HPDE6-E6E7 (cell line): ENCODE results near the gene SMG9.

Source experiments
- DNase-seq: peaks from one replicate; pipeline ENCODE4 v3.0.0; 2011; ENCODE audit warnings: missing footprints; ENCODE audit errors: extremely low spot score

The SMG9 gene, protein sequence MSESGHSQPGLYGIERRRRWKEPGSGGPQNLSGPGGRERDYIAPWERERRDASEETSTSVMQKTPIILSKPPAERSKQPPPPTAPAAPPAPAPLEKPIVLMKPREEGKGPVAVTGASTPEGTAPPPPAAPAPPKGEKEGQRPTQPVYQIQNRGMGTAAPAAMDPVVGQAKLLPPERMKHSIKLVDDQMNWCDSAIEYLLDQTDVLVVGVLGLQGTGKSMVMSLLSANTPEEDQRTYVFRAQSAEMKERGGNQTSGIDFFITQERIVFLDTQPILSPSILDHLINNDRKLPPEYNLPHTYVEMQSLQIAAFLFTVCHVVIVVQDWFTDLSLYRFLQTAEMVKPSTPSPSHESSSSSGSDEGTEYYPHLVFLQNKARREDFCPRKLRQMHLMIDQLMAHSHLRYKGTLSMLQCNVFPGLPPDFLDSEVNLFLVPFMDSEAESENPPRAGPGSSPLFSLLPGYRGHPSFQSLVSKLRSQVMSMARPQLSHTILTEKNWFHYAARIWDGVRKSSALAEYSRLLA

GRCh38 chr19:43754503-43755255, at the start of gene SMG9:
TSS of gene SMG9 (minus strand) at chr19:43754962. CDS start at chr19:43750741, 4,221 bp downstream.
- peak; percentile 96 for DNase-seq

DNA sequence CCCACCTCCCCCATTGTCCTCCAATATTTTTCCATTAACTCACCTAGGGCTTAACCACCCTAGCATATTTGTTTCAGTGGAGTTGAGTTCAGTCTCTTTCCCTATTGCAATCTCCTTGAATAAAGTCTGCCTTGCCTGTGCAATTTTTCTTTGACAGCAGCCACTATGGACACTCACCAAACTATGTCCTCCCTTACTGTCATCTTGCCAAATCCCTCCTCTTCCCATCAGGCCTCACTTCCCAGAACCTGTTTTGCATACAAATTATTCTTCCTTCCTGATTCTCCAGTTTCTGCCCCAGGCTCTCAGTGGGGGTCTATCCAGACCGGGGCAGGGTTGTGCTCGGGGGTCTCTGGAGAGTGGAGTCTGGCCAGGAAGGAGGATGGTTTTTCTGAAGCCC, 49.7 kb upstream of the SMG9 start:
- no peak for DNase-seq

DNA sequence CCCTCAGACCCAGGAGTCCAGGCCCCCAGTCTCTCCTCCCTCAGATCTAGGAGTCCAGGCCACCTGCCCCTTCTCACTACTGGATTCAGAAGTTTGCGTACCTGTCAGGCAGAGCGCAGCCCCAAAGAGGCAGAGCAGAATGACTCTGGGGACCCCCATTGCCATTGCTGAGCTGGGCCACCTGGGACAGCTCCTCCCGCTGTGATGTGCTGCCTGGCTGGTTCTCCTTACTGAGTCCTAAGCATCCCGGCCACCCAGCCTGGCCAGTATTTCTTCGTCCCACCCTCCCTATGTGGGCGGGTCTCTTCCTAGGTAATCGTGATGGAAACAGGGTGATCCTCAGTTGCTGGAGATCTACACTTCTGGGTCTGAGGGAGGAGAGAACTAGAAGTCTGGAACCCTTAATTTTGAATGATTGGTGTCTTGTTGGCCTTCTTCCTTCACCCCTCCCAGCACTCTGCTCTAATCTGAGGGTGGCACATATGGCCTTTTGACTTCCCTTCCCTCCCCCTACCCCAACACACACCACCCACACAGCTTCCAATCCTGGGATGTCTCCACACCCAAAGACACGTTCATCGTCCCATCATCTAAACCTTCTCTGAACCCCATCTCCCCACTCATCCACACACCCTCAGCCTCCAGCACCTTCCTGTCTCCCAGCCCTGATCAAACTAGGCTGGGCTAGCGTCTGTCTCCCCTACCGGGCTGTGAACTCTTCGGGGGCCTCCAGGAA, 47.6 kb upstream of the SMG9 start, which contains the start of gene LYPD5:
Gene LYPD5 (minus strand): TSS at position 232 of the 736 bp plus-strand sequence. CDS start 67 bp downstream, at position 165.
- DNase-seq: no peak

DNA sequence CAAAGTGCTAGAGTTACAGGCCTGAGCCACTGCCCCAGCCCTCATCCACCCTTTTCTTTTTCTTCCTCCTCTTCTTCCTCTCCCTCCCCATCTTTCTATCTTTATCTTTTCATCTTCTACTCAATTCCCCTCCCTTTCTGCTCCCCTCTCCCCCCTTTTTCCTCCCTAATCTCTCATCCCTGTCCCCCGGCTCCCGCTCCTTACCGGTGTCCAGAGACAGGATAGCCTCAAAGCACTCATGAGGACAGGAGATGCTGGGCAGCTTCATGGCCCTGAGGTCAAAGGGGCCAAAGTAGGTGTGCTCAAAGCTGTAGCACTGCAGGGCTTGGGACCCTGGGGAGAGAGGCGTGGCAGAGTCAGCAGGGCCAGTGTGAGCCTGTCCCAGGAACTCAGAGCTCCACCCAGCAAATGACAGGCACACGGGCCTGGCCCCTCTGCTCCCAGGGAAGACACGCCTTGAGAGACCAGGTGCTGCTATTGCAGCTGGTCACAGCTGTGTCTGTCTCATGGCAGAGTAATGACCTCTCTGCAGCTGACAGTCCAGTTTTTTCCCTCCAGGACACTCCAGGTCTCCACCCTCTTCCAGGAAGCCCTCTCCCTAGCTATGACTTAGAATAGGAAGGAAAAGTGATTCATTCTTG, 44.9 kb upstream of the SMG9 start:
- no peak for DNase-seq

- peak; percentile 86 for DNase-seq
These were observed 44.0 kb upstream of the SMG9 start for GRCh38 chr19:43798546-43799409.

GRCh38 chr19:43798026-43798545, 43.3 kb upstream of the SMG9 start:
- DNase-seq: no peak

GRCh38 chr19:43797556-43797955, 42.8 kb upstream of the SMG9 start:
- no peak for DNase-seq

GRCh38 chr19:43797118-43797517, 42.4 kb upstream of the SMG9 start:
- no peak for DNase-seq

DNA sequence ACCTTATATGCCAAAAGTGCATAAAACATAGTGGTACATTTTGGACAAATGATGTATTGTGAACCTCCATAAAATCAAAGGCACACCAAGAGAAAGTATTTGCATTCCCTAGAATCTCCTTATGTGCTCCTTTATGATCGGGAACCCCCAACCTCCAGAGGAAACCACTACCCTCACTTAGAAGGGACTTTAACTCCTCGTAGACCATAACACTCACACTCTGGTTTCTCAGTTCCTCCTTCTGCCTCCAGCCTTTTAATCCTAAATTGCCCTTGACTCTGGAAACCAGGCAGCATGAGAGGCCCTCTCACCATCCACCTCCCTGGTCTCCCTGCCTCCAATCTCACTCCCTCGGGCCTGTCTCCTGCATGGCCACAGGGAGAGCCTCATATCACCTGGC, 35.8 kb upstream of the SMG9 start:
- DNase-seq: no peak

GRCh38 chr19:43789029-43789428, 34.3 kb upstream of the SMG9 start:
- no peak for DNase-seq

DNA sequence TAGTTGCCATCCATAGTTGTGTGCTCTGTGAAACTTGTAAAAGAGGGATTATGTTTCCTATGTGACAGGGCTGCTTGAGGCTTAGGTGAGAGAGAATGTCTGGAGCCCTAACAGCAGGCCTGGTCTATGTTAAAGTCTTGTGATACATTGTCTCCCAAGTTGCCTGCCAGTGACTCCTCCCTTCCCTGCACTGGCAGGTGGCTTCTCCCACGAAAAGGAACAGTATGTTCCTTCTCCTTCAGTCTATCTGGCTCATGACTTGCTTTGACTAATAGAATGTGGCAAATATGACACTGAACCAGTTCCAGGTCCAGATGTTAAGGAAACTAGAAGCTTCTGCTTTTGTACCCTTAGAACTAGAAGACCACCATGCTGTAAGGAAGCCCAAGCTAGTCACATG, 31.9 kb upstream of the SMG9 start:
- DNase-seq: no peak

DNA sequence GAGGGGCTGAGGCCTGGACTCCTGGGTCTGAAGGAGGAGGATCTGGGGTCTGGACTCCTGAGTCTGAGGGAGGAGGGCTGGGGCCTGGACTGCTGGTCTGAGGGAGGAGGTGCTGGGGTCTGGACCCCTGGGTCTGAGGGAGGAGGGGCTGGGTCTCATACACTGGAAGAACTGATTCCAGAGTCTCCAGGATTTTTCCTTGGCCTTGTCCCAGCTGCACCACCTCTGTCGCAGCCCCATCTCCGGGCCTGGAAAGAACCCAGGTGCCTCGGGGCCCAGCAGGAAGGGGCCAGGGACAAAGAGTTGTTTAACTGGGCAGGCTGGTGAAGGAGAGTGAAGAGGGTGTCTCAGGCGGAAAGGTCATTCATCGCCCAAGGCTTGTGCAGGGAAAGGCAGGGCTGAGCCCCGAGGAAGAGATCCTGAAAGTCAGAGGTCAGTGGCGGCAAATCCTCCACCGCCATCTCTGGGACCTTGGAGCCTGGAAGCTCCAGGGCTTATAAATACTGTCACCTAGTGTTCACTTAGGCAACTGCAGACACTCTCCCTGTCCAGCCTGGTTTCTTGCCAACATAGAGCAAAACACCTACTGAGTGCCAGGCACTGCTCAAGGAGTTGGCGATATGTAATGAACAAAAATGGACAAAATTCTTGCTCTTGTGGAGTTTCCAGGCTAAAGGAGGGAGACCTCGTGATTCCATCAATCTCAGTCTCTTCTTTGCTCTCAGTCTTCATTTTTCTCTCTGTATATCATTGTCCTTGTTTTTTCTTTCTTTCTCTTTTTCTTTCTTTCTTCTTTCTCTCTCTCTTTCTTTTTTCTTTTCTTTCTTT, 30.4 kb upstream of the SMG9 start:
- DNase-seq: no peak

DNA sequence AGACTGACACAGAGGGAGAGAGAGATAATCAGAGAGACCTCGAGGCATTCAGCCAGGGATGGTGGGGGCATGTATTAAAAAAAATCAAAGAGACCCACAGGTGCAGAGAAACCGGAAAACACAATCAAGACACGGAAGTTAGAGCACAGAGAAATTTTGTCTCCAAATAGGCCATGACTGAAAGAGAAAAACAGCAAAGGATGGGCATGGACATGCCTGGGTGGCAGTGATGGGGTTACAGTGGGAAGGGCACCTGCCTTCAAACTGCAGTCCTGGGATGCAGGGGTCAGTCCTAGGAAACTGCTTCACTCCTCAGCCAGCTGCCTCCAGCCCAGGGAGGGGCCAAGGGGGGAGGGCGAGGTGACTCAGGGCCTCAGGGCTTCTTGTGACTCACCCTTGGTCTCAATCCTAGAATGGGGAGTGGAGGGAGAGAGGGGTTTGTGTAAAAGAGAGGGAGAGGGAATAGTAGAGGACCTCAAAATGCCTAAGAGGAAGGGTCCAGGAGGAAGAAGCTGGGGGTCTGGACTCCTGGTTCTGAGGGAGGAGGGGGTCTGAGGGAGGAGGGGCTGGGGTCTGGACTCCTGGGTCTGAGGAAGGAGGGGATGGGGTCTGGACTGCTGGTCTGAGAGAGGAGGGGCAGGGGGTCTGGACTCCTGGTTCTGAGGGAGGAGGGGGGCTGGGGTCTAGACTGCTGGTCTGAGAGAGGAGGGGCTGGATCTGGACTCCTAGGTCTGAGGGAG, 29.6 kb upstream of the SMG9 start:
- DNase-seq: peak; percentile 90

DNA sequence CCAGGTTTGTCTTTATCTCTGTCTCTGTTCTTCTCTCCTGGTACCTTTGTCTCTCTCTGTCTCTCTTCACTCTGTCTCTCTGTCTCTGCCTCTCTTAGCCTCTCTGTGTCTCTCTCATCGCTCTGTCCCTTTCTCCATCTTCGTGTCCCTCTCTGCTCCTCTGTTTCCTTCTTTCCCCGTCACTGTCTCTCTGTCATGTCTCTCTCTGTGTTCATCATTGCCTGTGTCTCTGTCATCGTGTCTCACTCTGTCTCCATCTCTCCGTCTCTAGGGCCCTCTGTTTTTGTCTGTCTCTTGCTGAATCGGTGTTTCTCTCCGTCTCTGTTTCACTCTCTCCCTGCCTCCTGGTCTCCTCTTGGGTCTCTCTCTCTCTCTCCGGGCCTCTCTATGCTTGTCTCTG, 28.9 kb upstream of the SMG9 start:
- DNase-seq: no peak

- DNase-seq: no peak
These were observed 28.0 kb upstream of the SMG9 start for GRCh38 chr19:43782689-43783231.

DNA sequence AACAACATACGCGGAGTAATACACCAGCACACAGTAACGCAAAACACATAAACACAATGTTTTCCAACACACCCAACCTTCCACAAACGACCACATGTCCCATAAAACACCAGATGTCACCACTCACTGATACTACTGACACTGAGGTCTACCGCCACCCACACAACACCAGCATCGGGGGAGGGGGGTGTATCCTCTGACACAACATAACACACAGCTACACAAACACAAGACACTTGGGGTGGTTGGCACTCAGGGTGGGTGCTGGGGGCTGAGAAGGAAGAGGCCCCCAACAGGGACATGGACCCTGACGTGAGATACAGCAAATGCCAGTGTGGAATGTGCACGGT, 27.5 kb upstream of the SMG9 start:
- DNase-seq: no peak

DNA sequence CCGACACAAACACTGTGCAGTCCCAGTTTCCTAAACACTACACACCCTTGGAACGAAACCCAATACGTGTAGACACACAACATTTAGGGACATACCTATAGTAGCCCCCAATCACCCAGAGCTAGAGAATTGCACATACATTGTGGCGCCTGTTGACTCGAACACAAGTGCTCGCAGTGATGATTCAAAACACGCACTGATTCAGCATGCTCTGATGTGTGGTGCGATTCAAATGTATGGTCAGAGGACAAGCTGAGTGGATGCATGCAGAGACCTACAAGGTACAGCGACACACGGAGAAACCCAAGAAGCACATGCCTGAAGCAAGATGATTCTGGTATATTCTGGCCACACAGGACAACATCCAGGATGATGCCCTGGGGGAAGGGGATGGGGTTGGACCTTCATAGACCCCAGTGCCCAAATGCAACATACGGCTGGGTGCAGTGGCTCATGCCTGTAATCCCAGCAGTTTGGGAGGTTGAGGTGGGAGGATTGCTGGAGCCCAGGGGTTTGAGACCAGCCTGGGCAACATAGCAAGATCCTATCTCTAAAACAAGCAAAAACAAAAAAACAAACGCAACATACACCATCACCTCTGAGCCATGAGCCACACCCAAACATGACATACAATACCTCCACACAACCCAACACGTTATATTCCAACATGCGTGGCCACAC, 27.0 kb upstream of the SMG9 start:
- DNase-seq: no peak
